ENCODE data around the gene MFSD6.

- no peak for TF ChIP-seq CTCF (IDR thresholded peaks at IDR 0.05)
- TF ChIP-seq POLR2A (IDR thresholded peaks at IDR 0.05) = no peak
- no peak for TF ChIP-seq EP300 (IDR thresholded peaks at IDR 0.05; ENCODE audit: low read depth)
- TF ChIP-seq POLR2AphosphoS5 (IDR thresholded peaks at IDR 0.05) = no peak
Measured at GRCh38 chr2:190420801-190421200, 12.6 kb downstream of the MFSD6 start.
